GM19025 (cell line): ENCODE data around the gene NUDT14.

Source experiments
- ATAC-seq: cut with Tn5 transposase; IDR thresholded peaks from one replicate; pipeline ENCODE4 v1.9.1; 2021; ENCODE audit warnings: mild to moderate bottlenecking, low read depth, moderate library complexity; ENCODE audit not compliant: unreplicated experiment

NUDT14 gene

GRCh38 chr14:105138021-105138541, 43.0 kb downstream of the NUDT14 start:
- ATAC-seq, result no peak

- no peak for ATAC-seq
Observed at GRCh38 chr14:105137481-105138020, 43.6 kb downstream of the NUDT14 start.

- ATAC-seq, result no peak
Observed at GRCh38 chr14:105136401-105137322, 44.5 kb downstream of the NUDT14 start.

- no peak for ATAC-seq
Observed at GRCh38 chr14:105135700-105136395, 45.3 kb downstream of the NUDT14 start.

GRCh38 chr14:105132921-105133654, 48.0 kb downstream of the NUDT14 start:
- no peak for ATAC-seq

- no peak for ATAC-seq
Observed at GRCh38 chr14:105131241-105131640, 49.9 kb downstream of the NUDT14 start.

- ATAC-seq, result no peak
Observed at GRCh38 chr14:105128059-105128458, 53.1 kb downstream of the NUDT14 start.

GRCh38 chr14:105126981-105127329, 54.2 kb downstream of the NUDT14 start:
- no peak for ATAC-seq

GRCh38 chr14:105126126-105126980, 54.8 kb downstream of the NUDT14 start:
- no peak for ATAC-seq

GRCh38 chr14:105124823-105125222, 56.3 kb downstream of the NUDT14 start:
- ATAC-seq, result no peak

GRCh38 chr14:105123981-105124765, 56.9 kb downstream of the NUDT14 start:
- no peak for ATAC-seq

GRCh38 chr14:105123064-105123665, 57.9 kb downstream of the NUDT14 start:
- ATAC-seq, result no peak
